Upper lobe of left lung (tissue), 4 donors: Measurements from ENCODE around the gene BAZ1B.

Experiments
- CTCF ChIP-seq, 6 experiments: fragments of 450-650 bp in 4 of 6; fragments of 200-600 bp in 2 of 6; sonication (generic) in 2 of 6; IDR thresholded peaks; one replicate each; pipeline ENCODE4 v1.5.1; 2016 to 2019; ENCODE audit warnings: antibody characterized with exemption in 6 of 6
- POLR2A ChIP-seq, 4 donors: fragments of 450-650 bp; IDR thresholded peaks; one replicate each; pipeline ENCODE4 v1.5.1; 2016 to 2017; ENCODE audit warnings: antibody characterized with exemption in 4 of 4, mild to moderate bottlenecking in 2 of 4
- POLR2AphosphoS5 ChIP-seq, 2 donors: sonication (generic); formaldehyde crosslinking; IDR thresholded peaks; one replicate each; pipeline ENCODE4 v1.5.1; 2017; ENCODE audit warnings: antibody characterized with exemption in 2 of 2

DNA sequence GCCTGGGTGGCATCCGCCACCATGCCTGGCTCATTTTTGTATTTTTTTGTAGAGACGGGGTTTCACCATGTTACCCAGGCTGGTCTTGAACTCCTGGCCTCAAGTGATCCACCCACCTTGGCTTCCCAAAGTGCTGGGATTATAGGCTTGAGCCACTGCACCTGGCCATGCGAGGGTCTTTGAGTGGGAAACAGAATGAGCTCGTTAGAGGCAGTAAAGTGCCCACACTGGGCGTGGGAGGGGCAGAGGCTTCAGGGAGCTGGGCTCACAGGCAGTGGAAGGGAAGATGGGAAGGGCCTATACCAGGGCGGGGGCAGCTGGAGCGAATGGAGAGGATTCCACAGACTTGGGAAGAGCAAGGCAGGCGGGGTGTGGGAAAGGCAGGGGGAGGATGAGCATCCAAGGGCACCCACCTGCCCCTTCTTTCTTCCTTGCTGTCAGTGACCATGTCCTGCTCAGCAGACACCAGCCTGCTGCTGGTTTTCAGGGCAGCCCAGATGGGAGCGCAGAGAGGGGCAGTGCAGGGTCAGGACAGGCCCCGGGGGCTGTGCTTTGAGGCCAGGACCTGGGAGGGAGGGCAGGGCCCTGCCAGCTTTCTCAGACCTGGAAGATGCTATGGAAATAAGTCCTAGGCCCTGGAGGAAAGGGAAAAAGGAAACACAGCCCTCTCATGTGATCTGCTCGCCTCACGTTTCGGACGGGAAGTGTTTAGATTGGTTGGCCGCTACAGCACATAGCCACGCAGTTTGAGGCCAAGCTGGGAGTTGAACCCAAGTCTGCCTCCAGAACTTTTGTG, 84.3 kb downstream of the BAZ1B start:
- TF ChIP-seq CTCF (IDR thresholded peaks at IDR 0.05) (no peak), POLR2AphosphoS5 (IDR thresholded peaks at IDR 0.05) (no peak), POLR2A (IDR thresholded peaks at IDR 0.05) (no peak)
